HepG2 (cell line): ENCODE data around the gene CD69. TPM values are rescaled to one million over a fixed set of nuclear protein-coding genes. Genes with fewer than 3 reads are reported as not detected.
"Not testable (repeated sequence)": the region's sequence is repeated elsewhere in the genome, so short reads cannot be mapped to it uniquely, and the experiment has no call there.

ENCODE experiments used
- ATAC-seq: fragments of 200-7000 bp; cut with Tn5 transposase; 3 replicates; pipeline ENCODE4 v1.9.1; 2020; ENCODE audit warnings: mild to moderate bottlenecking, moderate library complexity
- BruUV-seq: library from RNA; stranded (reverse); fragments of 400-500 nt; replicated peaks from 2 replicates; lab custom pipeline; 2021; lab: Mats Ljungman, UMichigan
- CTCF ChIA-PET: fragments of 300-600 bp; formaldehyde crosslinking; extraction: SDS; loops from one replicate; lab custom pipeline; 2021; ENCODE audit warnings: low total read pairs, inconsistent platforms, low intra/inter-chr PET ratio; lab: Yijun Ruan, JAX
- POLR2A ChIA-PET: fragments of 350-600 bp; sonication (Branson Sonifier 250); formaldehyde crosslinking; loops from one replicate; lab custom pipeline; 2020; ENCODE audit warnings: antibody characterized with exemption, inconsistent platforms; lab: Yijun Ruan, JAX
- DNase-seq: peaks from one replicate; pipeline ENCODE4 v3.0.0-alpha.2; 2015; ENCODE audit warnings: low spot score
- FAIRE-seq: peaks from 3 replicates; lab custom pipeline; 2011; peaks lifted over from hg19 to GRCh38; lab: Jason Lieb, UNC
- H2AFZ ChIP-seq: one replicate; pipeline ENCODE4 v1.6.1; 2011; ENCODE audit warnings: low read length, inconsistent platforms
- H3K27ac ChIP-seq: fragments of 300-600 bp; 3 replicates; pipeline ENCODE4 v1.8.0; 2011; ENCODE audit warnings: mixed run types, mild to moderate bottlenecking, mixed read lengths, low read length, inconsistent platforms; ENCODE audit not compliant: insufficient read depth; ENCODE audit errors: extremely low read length
- H3K27me3 ChIP-seq, 2 experiments: fragments of 200-600 bp in 1 of 2; 2 replicates in 1 of 2; 3 replicates in 1 of 2; pipeline versions ENCODE4 v1.6.0 to v1.8.0; 2011; ENCODE audit warnings: low read length in 2 of 2, mild to moderate bottlenecking in 2 of 2, moderate library complexity in 2 of 2, inconsistent platforms in 1 of 2; ENCODE audit not compliant: insufficient read depth in 2 of 2, control insufficient read depth in 1 of 2
- H3K36me3 ChIP-seq, 2 experiments: fragments of 200-600 bp in 1 of 2; replicated peaks in 1 of 2; 2 replicates in 1 of 2; 3 replicates in 1 of 2; pipeline versions ENCODE4 v1.5.1 to v1.8.0; 2011; ENCODE audit warnings: low read length in 2 of 2, inconsistent platforms in 1 of 2; ENCODE audit not compliant: insufficient read depth in 2 of 2, control insufficient read depth in 1 of 2
- H3K4me1 ChIP-seq: 2 replicates; pipeline ENCODE4 v1.5.1; 2012; ENCODE audit warnings: low read length, inconsistent platforms; ENCODE audit not compliant: insufficient read depth
- H3K4me2 ChIP-seq: 2 replicates; pipeline ENCODE4 v1.6.0; 2011; ENCODE audit warnings: low read depth, low read length, inconsistent platforms
- H3K4me3 ChIP-seq, 3 experiments: fragments of 200-600 bp in 1 of 3; sonication (generic), shearing (Covaris generic) in 1 of 3; replicated peaks in 1 of 3; 2 replicates each; pipeline ENCODE4 v1.5.1; 2011 to 2016; ENCODE audit warnings: low read length in 3 of 3, inconsistent platforms in 2 of 3, low read depth in 2 of 3, mild to moderate bottlenecking in 2 of 3, control low read depth in 1 of 3, mixed read lengths in 1 of 3; ENCODE audit not compliant: insufficient read depth in 1 of 3
- H3K79me2 ChIP-seq: one replicate; pipeline ENCODE4 v1.6.1; 2011; ENCODE audit warnings: low read length, inconsistent platforms; ENCODE audit not compliant: insufficient read depth
- H3K9ac ChIP-seq: 2 replicates; pipeline ENCODE4 v1.6.0; 2011; ENCODE audit warnings: mild to moderate bottlenecking, low read depth, low read length, inconsistent platforms; ENCODE audit not compliant: insufficient read depth
- H3K9me3 ChIP-seq: 2 replicates; pipeline ENCODE4 v1.5.1; 2012; ENCODE audit warnings: mild to moderate bottlenecking, low read length
- H4K20me1 ChIP-seq: 2 replicates; pipeline ENCODE4 v1.6.0; 2011; ENCODE audit warnings: inconsistent platforms, mild to moderate bottlenecking, low read length, moderate library complexity; ENCODE audit not compliant: insufficient read depth
- EED ChIP-seq: sonication (generic); formaldehyde crosslinking; IDR thresholded peaks from 2 replicates; pipeline ENCODE4 v1.5.0; 2020; ENCODE audit warnings: mild to moderate bottlenecking, missing genetic modification reagents
- IRX3 ChIP-seq: sonication (generic); formaldehyde crosslinking; IDR thresholded peaks from 2 replicates; pipeline ENCODE4 v1.8.1; 2023; ENCODE audit warnings: mild to moderate bottlenecking, low read depth, missing genetic modification reagents, borderline replicate concordance
- WGBS: methylation state at CpG from one replicate; pipeline ENCODE4 v1.1.6; 2017; ENCODE audit warnings: low lambda C conversion rate; 5-methylcytosine and 5-hydroxymethylcytosine counted together
- in situ Hi-C: cut with HindIII; loops from 2 replicates; pipeline ENCODE4 v1.10.0; 2017; ENCODE audit warnings: low pct_unique_long_range_greater_than_20kb; ENCODE audit not compliant: extremely low pct_ligation_motif_present
- intact Hi-C: fragments of 100-400 bp; cut with micrococcal nuclease; formaldehyde crosslinking; loops from one replicate; pipeline ENCODE4 v1.10.0; 2022; ENCODE audit not compliant: unreplicated experiment
- polyA plus RNA-seq, 8 experiments: library from polyadenylated mRNA; depleted of rRNA in 3 of 8; stranded (reverse) in 7 of 8; unstranded in 1 of 8; fragments of >200 nt; fragmentation: Illumina TruSeq in 4 of 8; extraction: Trizol in 4 of 8; gene quantifications; 2 replicates each; pipeline versions ENCODE4 v1.2.1 to v1.2.3, GENCODE V29; 2011 to 2016; ENCODE audit warnings: low read depth in 4 of 8, missing spikeins in 1 of 8, mixed read lengths in 1 of 8; ENCODE audit not compliant: insufficient read depth in 1 of 8
- total RNA-seq, 5 experiments: library from RNA; depleted of rRNA; stranded (reverse); fragments of >200 nt; fragmentation: Illumina TruSeq; extraction: Trizol; gene quantifications; 2 replicates each; pipeline ENCODE4 v1.2.3, GENCODE V29; 2016; ENCODE audit warnings: low read depth in 1 of 5

CD69 gene
- total and polyA plus RNA-seq, 2 of the 13 experiments (the other 11 are each of a cell fraction or from before 2014, with no cell fraction given): not detected

- ChIA-PET POLR2A (no interaction called here), CTCF (interaction anchor here (4.4 kb wide), 1 partner anchor 72 kb away, joined by 52 read pairs; no protein-coding TSS in a partner anchor)
- Histone ChIP-seq H3K79me2 (no peaks in the 10 kb centered on the region), H4K20me1 (no peaks in the 10 kb centered on the region), H3K4me3 (no peak overlapping the region), H2AFZ (no peak overlapping the region), H3K9ac (no peak overlapping the region), H3K36me3 (no peaks in the 10 kb centered on the region), H3K9me3 (no peaks in the 10 kb centered on the region), H3K4me2 (no peak overlapping the region), H3K27ac (no peak overlapping the region), H3K27me3 (peaks cover 2 to 4% of the 10 kb centered on the region in 2 experiments; a peak in 2 of 5 replicates), H3K4me1 (peaks cover 13% of the 10 kb centered on the region; the same call in 1 of the 2 replicates)
- intact Hi-C loops (loop anchor here (5.0 kb wide), 2 partner anchors 329 to 374 kb away; no protein-coding TSS in a partner anchor), in situ Hi-C loops (loop anchor here (5.0 kb wide), 1 partner anchor 59 kb away; no protein-coding TSS in a partner anchor)
- BruUV-seq: no TSS peak
- no peak for DNase-seq
- TF ChIP-seq EED (no peak), IRX3 (no peak)
- no peak for ATAC-seq
- no peak for FAIRE-seq
These were observed 54.5 kb downstream of the CD69 start for GRCh38 chr12:9706086-9706685.

DNA sequence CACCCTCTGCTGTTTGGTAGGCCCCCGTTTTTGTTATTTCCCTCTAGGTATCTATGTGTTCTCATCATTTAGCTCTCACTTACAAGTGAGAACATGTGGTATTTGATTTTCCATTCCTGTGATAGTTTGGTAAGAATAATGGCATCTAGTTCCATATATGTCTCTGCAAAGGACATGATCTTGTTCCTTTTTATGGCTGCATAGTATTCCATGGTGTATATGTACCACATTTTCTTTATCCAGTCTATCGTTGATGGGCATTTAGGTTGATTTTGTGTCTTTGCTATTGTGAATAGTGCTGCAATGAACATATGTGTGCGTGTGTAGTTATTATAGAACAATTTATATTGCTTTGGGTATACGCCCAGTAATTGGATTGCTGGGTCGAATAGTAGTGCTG, 56.1 kb downstream of the CD69 start:
- H3K4me3 ChIP-seq, CTCF ChIA-PET, H3K4me2 ChIP-seq, H3K9ac ChIP-seq, H3K27ac ChIP-seq, ATAC-seq, POLR2A ChIA-PET, H4K20me1 ChIP-seq, H3K36me3 ChIP-seq, BruUV-seq, DNase-seq, H3K79me2 ChIP-seq, H3K9me3 ChIP-seq, intact Hi-C loops, FAIRE-seq, in situ Hi-C loops, H2AFZ ChIP-seq, H3K27me3 ChIP-seq: not testable (repeated sequence)
- peaks cover 13% of the 10 kb centered on the region; the same call in 1 of the 2 replicates for H3K4me1 ChIP-seq
- WGBS: 21% methylated on average over 5 of the region's 5 CpGs

Other genes with a start within 250 kb of the CD69 start
- not detected in 2 replicates for gene KLRB1, start 153.0 kb downstream of the CD69 start, total RNA-seq (2016; rRNA removed; fragmentation: Illumina TruSeq; extraction: Trizol)
- gene KLRB1, start 153.0 kb downstream of the CD69 start, polyA plus RNA-seq (2011; rRNA removed): not detected in 2 replicates
- gene CLEC2D, start 91.2 kb downstream of the CD69 start, total RNA-seq (2016; rRNA removed; fragmentation: Illumina TruSeq; extraction: Trizol): 0.69 and 2.5 TPM in 2 replicates
- gene CLEC2D, start 91.2 kb downstream of the CD69 start, polyA plus RNA-seq (2011; rRNA removed): 7.7 and 8.6 TPM in 2 replicates
- gene CLECL1, start 27.8 kb downstream of the CD69 start, total RNA-seq (2016; rRNA removed; fragmentation: Illumina TruSeq; extraction: Trizol): not detected in 2 replicates
- gene CLECL1, start 27.8 kb downstream of the CD69 start, polyA plus RNA-seq (2011; rRNA removed): not detected in 2 replicates
- gene KLRF1, start 66.6 kb upstream of the CD69 start, total RNA-seq (2016; rRNA removed; fragmentation: Illumina TruSeq; extraction: Trizol): not detected in 2 replicates
- gene KLRF1, start 66.6 kb upstream of the CD69 start, polyA plus RNA-seq (2011; rRNA removed): not detected in 2 replicates
- not detected in 2 replicates for gene CLEC2B, start 108.5 kb upstream of the CD69 start, total RNA-seq (2016; rRNA removed; fragmentation: Illumina TruSeq; extraction: Trizol)
- not detected in 2 replicates for gene CLEC2B, start 108.5 kb upstream of the CD69 start, polyA plus RNA-seq (2011; rRNA removed)
- not detected in 2 replicates for gene KLRF2, start 120.6 kb upstream of the CD69 start, total RNA-seq (2016; rRNA removed; fragmentation: Illumina TruSeq; extraction: Trizol)
- not detected in 2 replicates for gene KLRF2, start 120.6 kb upstream of the CD69 start, polyA plus RNA-seq (2011; rRNA removed)
- not detected in 2 replicates for gene CLEC2A, start 171.5 kb upstream of the CD69 start, total RNA-seq (2016; rRNA removed; fragmentation: Illumina TruSeq; extraction: Trizol)
- gene CLEC2A, start 171.5 kb upstream of the CD69 start, polyA plus RNA-seq (2011; rRNA removed): not detected in 2 replicates
- gene CLEC12A, start 210.5 kb upstream of the CD69 start, total RNA-seq (2016; rRNA removed; fragmentation: Illumina TruSeq; extraction: Trizol): not detected in 2 replicates
- not detected in 2 replicates for gene CLEC12A, start 210.5 kb upstream of the CD69 start, polyA plus RNA-seq (2011; rRNA removed)
- not detected in 2 replicates for gene CLEC1B, start 238.2 kb upstream of the CD69 start, total RNA-seq (2016; rRNA removed; fragmentation: Illumina TruSeq; extraction: Trizol)
- not detected in 2 replicates for gene CLEC1B, start 238.2 kb upstream of the CD69 start, polyA plus RNA-seq (2011; rRNA removed)
- gene CLEC12B, start 249.7 kb upstream of the CD69 start, total RNA-seq (2016; rRNA removed; fragmentation: Illumina TruSeq; extraction: Trizol): not detected in 2 replicates
- not detected in 2 replicates for gene CLEC12B, start 249.7 kb upstream of the CD69 start, polyA plus RNA-seq (2011; rRNA removed)